ENCODE measurements around the gene SLC30A3.
"Not testable (repeated sequence)": the region's sequence is repeated elsewhere in the genome, so short reads cannot be mapped to it uniquely, and the experiment has no call there.

The SLC30A3 gene

GRCh38 chr2:27272537-27273522 lies 10.0 kb upstream of the SLC30A3 start:
- not testable (repeated sequence) for DNase-seq (ENCODE audit: low spot score in 2 of 2); ATAC-seq; H3K9me3 Mint-ChIP-seq; H3K4me3 Mint-ChIP-seq; H3K27ac Mint-ChIP-seq; H3K4me1 Mint-ChIP-seq; H3K36me3 Mint-ChIP-seq

DNA sequence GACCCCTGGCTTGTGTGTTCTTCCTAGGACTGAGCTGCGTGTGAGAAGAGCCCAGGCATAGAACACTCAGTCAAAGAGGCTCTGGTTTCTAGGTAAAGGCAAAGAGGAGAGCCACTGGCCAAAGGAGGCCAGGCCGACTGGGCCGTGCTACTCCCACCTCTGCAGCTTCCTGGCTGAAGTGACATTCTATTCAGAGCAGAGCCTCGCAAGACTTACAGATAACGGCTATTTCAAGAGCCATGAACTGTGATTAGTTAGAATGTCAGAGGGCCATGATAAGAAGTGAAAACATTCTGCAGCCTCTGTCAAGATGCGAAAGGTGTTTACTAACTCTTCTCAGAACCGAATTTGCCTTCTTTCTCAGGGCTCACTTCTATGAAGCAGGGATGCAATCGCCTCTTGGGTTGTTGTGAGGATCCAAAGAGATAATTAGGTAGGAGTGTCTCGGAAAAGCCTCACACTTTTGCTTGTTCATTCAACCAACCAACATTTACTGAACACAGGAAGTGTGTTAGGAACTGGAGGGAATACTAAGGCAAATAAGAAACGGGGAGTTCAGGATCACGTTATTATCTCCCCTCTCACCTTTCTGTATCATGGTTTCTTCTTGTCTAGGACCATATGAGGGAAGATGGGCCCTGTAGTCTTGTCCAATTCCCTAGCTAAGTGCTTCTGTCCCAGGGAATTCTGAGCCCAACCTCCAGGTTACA lies 8.9 kb upstream of the SLC30A3 start:
- H3K4me3 Mint-ChIP-seq = no peak overlapping the region
- ATAC-seq (no peak), DNase-seq (ENCODE audit: low spot score in 2 of 2) (no peak)
- H3K9me3 Mint-ChIP-seq = no peaks in the 10 kb centered on the region
- no peaks in the 10 kb centered on the region for H3K4me1 Mint-ChIP-seq
- no peak overlapping the region for H3K27ac Mint-ChIP-seq
- no peaks in the 10 kb centered on the region for H3K36me3 Mint-ChIP-seq

DNA sequence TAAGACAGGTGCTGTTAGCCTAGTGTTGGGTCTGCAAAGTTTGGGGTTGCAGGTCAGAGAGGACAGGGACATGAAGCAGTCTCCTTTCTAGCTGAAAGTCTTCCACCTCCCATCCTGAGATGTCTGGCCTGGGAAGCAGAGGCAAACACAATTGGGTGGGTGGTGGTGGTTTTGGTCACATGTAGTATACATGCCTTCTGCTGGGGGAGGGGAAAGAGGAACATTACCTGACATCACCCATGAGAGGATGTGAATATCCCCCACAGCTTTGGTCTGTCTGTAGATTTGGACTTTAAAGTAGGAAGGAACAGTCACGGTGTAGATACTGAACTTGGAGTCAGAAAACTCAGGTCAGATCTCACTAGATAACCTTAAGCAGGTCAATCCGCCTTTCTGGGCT lies 7.8 kb upstream of the SLC30A3 start:
- H3K4me3 Mint-ChIP-seq = no peak overlapping the region
- H3K27ac Mint-ChIP-seq = no peak overlapping the region
- DNase-seq (ENCODE audit: low spot score in 2 of 2) (no peak), ATAC-seq (no peak)
- no peaks in the 10 kb centered on the region for H3K36me3 Mint-ChIP-seq
- peaks cover 1% of the 10 kb centered on the region for H3K4me1 Mint-ChIP-seq
- no peaks in the 10 kb centered on the region for H3K9me3 Mint-ChIP-seq

DNA sequence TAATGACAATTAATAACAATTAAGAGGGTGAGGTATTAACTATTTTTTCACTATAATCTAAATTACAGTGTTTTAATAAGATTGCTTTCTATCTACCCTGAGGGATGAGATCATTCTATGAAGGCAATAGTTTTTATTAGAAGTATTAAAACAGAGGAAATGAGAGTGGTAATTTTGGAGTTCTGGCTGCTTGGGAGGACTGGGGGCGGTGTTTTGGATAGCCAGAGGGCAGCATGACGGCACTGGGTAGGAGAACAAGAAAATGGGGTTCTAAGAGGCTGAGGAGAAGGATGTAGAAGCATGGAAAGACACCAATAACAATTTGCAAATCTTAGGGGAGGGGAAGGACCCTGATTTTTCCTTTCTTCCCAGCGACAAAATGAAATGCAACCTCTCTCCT lies 7.3 kb upstream of the SLC30A3 start:
- Mint-ChIP-seq H3K4me1 (peaks cover 5% of the 10 kb centered on the region), H3K36me3 (no peaks in the 10 kb centered on the region), H3K9me3 (no peaks in the 10 kb centered on the region), H3K4me3 (no peak overlapping the region), H3K27ac (no peak overlapping the region)
- no peak for DNase-seq (ENCODE audit: low spot score in 2 of 2)
- ATAC-seq = no peak

- H3K4me3 Mint-ChIP-seq; H3K27ac Mint-ChIP-seq; H3K9me3 Mint-ChIP-seq; H3K36me3 Mint-ChIP-seq; ATAC-seq; DNase-seq (ENCODE audit: low spot score in 2 of 2): not testable (repeated sequence)
- peaks cover 17% of the 10 kb centered on the region for H3K4me1 Mint-ChIP-seq
Measured at GRCh38 chr2:27268296-27268695, 5.4 kb upstream of the SLC30A3 start.

DNA sequence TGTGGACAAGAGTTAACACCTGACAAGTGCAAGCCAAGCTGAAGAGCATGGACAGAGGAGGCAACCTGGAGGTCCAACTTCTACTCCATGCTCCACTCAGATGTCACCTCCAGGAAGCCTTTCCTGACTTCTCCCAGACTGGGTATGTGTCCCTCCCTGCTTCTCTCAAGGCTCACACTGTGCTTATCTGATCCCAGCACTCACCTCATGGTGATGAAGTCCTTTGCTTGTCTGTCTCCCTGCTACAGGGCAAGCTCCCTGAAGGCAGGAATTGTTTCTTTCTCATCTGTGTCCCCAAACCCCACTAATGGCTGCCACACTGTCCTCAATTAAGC lies 2.7 kb upstream of the SLC30A3 start:
- no peak overlapping the region for H3K27ac Mint-ChIP-seq
- H3K4me1 Mint-ChIP-seq = peaks cover 34% of the 10 kb centered on the region
- H3K4me3 Mint-ChIP-seq = no peak overlapping the region
- ATAC-seq (no peak), DNase-seq (ENCODE audit: low spot score in 2 of 2) (no peak)
- no peaks in the 10 kb centered on the region for H3K9me3 Mint-ChIP-seq
- H3K36me3 Mint-ChIP-seq = peaks cover 5% of the 10 kb centered on the region

DNA sequence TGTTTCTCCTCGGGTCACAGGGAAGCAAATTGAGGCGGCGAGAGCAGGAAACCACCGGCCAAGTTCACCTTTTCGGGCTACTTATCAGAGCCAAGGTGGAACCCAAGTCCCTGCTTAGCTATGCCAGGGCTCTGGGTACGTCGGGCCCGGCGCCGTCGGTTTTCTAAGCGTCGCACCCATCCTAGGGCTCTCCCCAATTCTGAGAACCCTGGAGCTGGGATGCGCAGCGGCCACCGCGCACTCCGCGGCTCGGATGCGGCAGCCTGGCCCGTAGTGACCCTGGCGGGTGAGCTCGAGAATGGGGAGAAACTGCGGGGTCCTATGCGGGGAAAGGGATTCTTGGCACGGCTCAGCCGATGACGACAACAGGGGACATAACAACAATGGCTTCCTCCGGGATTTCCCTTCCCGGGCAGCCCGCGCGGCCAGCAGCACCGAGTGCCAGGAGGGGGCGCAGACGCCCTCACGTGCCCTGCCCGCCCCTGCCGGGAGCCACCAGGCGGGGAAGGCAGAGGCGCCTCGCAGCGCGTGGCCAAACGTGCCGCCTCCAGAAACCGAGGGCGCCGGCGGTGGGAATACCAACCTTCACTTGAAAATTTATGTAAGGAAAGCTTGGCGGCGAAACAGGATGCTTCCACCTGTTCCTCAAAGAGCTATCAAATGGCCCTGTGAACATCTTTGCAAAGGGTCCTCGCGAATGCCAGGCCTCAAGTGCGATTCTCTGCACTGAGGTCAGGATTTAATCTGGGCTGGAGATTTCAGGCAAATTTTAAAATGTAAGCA lies 2.1 kb upstream of the SLC30A3 start:
- DNase-seq (ENCODE audit: low spot score in 2 of 2) (peak; percentile 22 to 66), ATAC-seq (peak; percentile 60)
- Mint-ChIP-seq H3K4me3 (no peak overlapping the region), H3K27ac (no peak overlapping the region), H3K9me3 (no peaks in the 10 kb centered on the region), H3K36me3 (peaks cover 5% of the 10 kb centered on the region), H3K4me1 (peaks cover 34% of the 10 kb centered on the region)

DNA sequence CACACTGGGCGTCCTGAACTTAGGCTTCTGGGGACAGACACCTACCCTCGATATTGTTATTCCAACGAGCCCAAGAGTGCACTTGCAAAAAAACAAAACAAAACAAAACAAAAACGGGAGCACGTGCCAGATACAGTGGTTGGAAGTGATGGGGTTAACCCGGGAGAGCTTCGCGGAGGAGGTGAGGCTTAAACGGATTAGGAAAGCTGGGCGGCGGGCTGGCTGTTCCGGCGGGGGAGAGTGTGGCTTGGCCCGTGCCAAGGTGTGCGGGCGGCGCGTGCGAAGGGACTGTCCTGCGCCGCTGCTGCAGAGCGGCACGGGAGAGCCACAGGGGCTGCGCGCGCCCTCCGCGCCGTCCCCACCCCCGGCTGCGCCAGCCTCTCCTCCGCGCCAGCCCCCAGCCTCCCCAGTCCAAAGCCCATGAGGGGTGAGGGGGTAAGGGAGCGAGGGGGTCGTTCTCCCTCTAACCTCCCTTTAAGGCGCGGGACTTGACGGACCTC lies 1.5 kb upstream of the SLC30A3 start:
- no peak overlapping the region for H3K27ac Mint-ChIP-seq
- no peaks in the 10 kb centered on the region for H3K9me3 Mint-ChIP-seq
- H3K4me3 Mint-ChIP-seq = no peak overlapping the region
- ATAC-seq (peak; percentile 63), DNase-seq (ENCODE audit: low spot score in 2 of 2) (peak in 1 of 2 donors; percentile 56)
- peaks cover 34% of the 10 kb centered on the region for H3K4me1 Mint-ChIP-seq
- peaks cover 5% of the 10 kb centered on the region for H3K36me3 Mint-ChIP-seq

- no peak overlapping the region for H3K4me3 Mint-ChIP-seq
- H3K36me3 Mint-ChIP-seq = peaks cover 5% of the 10 kb centered on the region
- H3K4me1 Mint-ChIP-seq = peaks cover 34% of the 10 kb centered on the region
- no peak overlapping the region for H3K27ac Mint-ChIP-seq
- no peak for DNase-seq (ENCODE audit: low spot score in 2 of 2)
- H3K9me3 Mint-ChIP-seq = no peaks in the 10 kb centered on the region
- no peak for ATAC-seq
Measured at GRCh38 chr2:27263287-27264252, 723 bp upstream of the SLC30A3 start.

DNA sequence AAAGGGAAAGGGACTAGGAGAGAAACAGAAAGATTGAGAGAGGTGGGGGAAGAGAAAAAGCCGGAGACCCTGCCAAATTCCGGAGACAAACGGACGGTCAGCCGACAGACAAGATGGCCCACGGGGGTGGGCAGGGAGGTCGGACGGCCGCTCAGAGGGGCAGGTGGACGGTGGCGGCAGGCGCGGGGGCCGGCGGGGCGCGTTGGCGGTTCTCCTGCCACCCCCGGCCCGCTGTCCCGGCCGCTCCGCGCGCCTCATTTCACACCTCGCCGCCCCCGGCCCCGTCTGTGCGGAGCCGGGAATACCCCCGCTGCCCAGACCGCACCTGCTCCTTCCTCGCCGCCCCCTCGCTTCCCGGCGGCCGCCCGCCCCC lies 935 bp downstream of the SLC30A3 start:
- Mint-ChIP-seq H3K9me3 (no peaks in the 10 kb centered on the region), H3K4me3 (peak overlapping the region; percentile 71), H3K36me3 (peaks cover 5% of the 10 kb centered on the region), H3K4me1 (peaks cover 34% of the 10 kb centered on the region), H3K27ac (no peak overlapping the region)
- ATAC-seq (no peak), DNase-seq (ENCODE audit: low spot score in 2 of 2) (no peak)

GRCh38 chr2:27261241-27261925 lies 1.5 kb downstream of the SLC30A3 start:
- no peak for ATAC-seq
- Mint-ChIP-seq H3K4me3 (peak overlapping the region; percentile 71), H3K9me3 (no peaks in the 10 kb centered on the region), H3K4me1 (peaks cover 34% of the 10 kb centered on the region), H3K36me3 (peaks cover 5% of the 10 kb centered on the region), H3K27ac (no peak overlapping the region)
- no peak for DNase-seq (ENCODE audit: low spot score in 2 of 2)

DNA sequence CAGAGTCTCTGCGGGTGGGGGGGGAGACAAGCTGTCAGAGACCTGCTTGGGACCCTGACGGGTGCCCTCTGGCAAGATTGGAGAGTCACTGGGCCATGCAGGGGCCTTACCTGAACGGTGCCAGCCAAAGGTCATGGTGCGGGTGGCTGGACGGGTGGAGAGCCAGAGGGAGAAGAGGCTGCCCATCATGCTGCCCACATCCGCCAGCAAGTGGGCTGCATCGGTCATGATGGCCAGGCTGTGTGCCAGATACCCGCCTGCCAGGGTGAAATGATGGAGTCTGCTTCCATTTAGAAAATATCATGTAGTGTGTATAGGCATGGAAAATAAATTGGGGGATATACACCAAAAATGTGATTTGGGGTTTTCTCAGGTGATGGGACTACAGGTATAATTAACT lies 4.8 kb downstream of the SLC30A3 start:
- DNase-seq (ENCODE audit: low spot score in 2 of 2) (no peak), ATAC-seq (no peak)
- Mint-ChIP-seq H3K27ac (no peak overlapping the region), H3K4me1 (peaks cover 15% of the 10 kb centered on the region), H3K36me3 (peaks cover 1% of the 10 kb centered on the region), H3K9me3 (no peaks in the 10 kb centered on the region), H3K4me3 (no peak overlapping the region)

GRCh38 chr2:27256855-27257454 lies 5.9 kb downstream of the SLC30A3 start:
- Mint-ChIP-seq H3K4me1 (peaks cover 14% of the 10 kb centered on the region), H3K36me3 (no peaks in the 10 kb centered on the region), H3K9me3 (no peaks in the 10 kb centered on the region), H3K4me3 (no peak overlapping the region), H3K27ac (no peak overlapping the region)
- DNase-seq (ENCODE audit: low spot score in 2 of 2) (no peak), ATAC-seq (no peak)

Measured in stimulated activated effector memory CD8-positive, alpha-beta T cell treated with anti-CD3 and anti-CD28 coated beads, Interleukin-12 subunit alpha, Interleukin-12 subunit beta, amount 100 ng/mL, for 72 hours (primary cell).